Measurements from ENCODE around the gene RBM23.

DNA sequence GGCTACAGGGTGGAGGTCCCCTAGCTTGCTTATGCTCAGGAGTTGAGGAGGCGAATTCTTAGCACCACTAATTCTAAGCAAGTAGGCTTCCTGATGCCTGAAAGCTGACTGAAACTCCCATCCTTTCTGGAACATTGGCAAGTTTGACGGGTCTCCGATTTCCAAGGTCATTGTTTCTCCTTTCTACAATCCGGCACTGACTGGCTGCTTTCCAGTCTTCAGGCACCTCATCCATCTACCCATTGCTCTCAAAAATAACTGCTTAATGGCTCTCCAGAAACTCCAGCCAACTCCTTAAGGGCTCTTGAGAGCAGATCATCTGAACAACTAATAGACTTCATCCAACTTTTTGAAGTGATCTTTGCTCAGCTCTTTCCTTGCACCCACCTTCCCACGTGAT lies 22.6 kb downstream of the RBM23 start:
- TF ChIP-seq, protein P1, sequence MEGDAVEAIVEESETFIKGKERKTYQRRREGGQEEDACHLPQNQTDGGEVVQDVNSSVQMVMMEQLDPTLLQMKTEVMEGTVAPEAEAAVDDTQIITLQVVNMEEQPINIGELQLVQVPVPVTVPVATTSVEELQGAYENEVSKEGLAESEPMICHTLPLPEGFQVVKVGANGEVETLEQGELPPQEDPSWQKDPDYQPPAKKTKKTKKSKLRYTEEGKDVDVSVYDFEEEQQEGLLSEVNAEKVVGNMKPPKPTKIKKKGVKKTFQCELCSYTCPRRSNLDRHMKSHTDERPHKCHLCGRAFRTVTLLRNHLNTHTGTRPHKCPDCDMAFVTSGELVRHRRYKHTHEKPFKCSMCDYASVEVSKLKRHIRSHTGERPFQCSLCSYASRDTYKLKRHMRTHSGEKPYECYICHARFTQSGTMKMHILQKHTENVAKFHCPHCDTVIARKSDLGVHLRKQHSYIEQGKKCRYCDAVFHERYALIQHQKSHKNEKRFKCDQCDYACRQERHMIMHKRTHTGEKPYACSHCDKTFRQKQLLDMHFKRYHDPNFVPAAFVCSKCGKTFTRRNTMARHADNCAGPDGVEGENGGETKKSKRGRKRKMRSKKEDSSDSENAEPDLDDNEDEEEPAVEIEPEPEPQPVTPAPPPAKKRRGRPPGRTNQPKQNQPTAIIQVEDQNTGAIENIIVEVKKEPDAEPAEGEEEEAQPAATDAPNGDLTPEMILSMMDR (IDR thresholded peaks at IDR 0.05) = no peak
- TF ChIP-seq POLR2A (IDR thresholded peaks at IDR 0.05) = no peak

Measured in uterus (tissue), 2 donors.